Caco-2 (cell line): ENCODE measurements around the gene HOXA6. TPM values are rescaled to one million over a fixed set of nuclear protein-coding genes. Genes with fewer than 3 reads are reported as not detected.

Experiments used
- BruUV-seq: library from RNA; stranded (reverse); fragments of 400-500 nt; replicated peaks from 2 replicates; lab custom pipeline; 2021; lab: Mats Ljungman, UMichigan
- CTCF ChIA-PET: fragments of 300-600 bp; sonication (Branson Sonifier 250); formaldehyde crosslinking; loops from one replicate; lab custom pipeline; 2022; ENCODE audit warnings: antibody characterized with exemption; lab: Charles Lee
- POLR2A ChIA-PET: fragments of 300-600 bp; sonication (Branson Sonifier 250); formaldehyde crosslinking; loops from one replicate; lab custom pipeline; 2022; ENCODE audit warnings: antibody characterized with exemption; lab: Charles Lee
- DNase-seq, 2 experiments: peaks; one replicate each; pipeline versions ENCODE4 v3.0.0 to v3.0.0-alpha.2; 2020 to 2022
- H3K27me3 ChIP-seq: replicated peaks from 2 replicates; pipeline ENCODE4 v1.6.0; 2011; ENCODE audit warnings: low read length; ENCODE audit not compliant: control insufficient read depth, insufficient read depth
- H3K36me3 ChIP-seq: 2 replicates; pipeline ENCODE4 v1.5.1; 2011; ENCODE audit warnings: low read length; ENCODE audit not compliant: control insufficient read depth, insufficient read depth
- H3K4me1 ChIP-seq: fragments of 250-450 bp; sonication (Bioruptor Pico); 2 replicates; pipeline ENCODE4 v1.5.1; 2020; ENCODE audit warnings: mild to moderate bottlenecking
- H3K4me3 ChIP-seq: 2 replicates; pipeline ENCODE4 v1.5.1; 2011; ENCODE audit warnings: low read depth, mild to moderate bottlenecking, control low read depth, low read length
- H3K9me3 ChIP-seq: fragments of 250-450 bp; sonication (Bioruptor Pico); 2 replicates; pipeline ENCODE4 v1.5.1; 2020; ENCODE audit warnings: mild to moderate bottlenecking, moderate library complexity
- H3K27ac Mint-ChIP-seq: one replicate; pipeline ENCODE4 v1.8.0; 2022; ENCODE audit warnings: mixed read lengths; ENCODE audit not compliant: unreplicated experiment
- H3K27me3 Mint-ChIP-seq: one replicate; pipeline ENCODE4 v1.8.0; 2022; ENCODE audit warnings: mixed read lengths; ENCODE audit not compliant: insufficient read depth, unreplicated experiment
- H3K36me3 Mint-ChIP-seq: one replicate; pipeline ENCODE4 v1.8.0; 2022; ENCODE audit warnings: mild to moderate bottlenecking, mixed read lengths; ENCODE audit not compliant: insufficient read depth, unreplicated experiment
- H3K4me1 Mint-ChIP-seq: one replicate; pipeline ENCODE4 v1.8.0; 2022; ENCODE audit warnings: low read depth, mixed read lengths; ENCODE audit not compliant: unreplicated experiment
- H3K4me3 Mint-ChIP-seq: one replicate; pipeline ENCODE4 v1.8.0; 2022; ENCODE audit warnings: mild to moderate bottlenecking, moderate library complexity, mixed read lengths; ENCODE audit not compliant: unreplicated experiment
- H3K9me3 Mint-ChIP-seq: one replicate; pipeline ENCODE4 v1.8.0; 2022; ENCODE audit warnings: mixed read lengths; ENCODE audit not compliant: unreplicated experiment
- CTCF ChIP-seq, 2 experiments: fragments of 200-600 bp in 1 of 2; IDR thresholded peaks; 1 replicate in 1 of 2; 2 replicates in 1 of 2; pipeline versions ENCODE4 v1.5.1 to v1.8.0; 2011 to 2022; ENCODE audit warnings: antibody characterized with exemption in 1 of 2, control low read depth in 1 of 2, inconsistent platforms in 1 of 2, low read depth in 1 of 2, low read length in 1 of 2, mild to moderate bottlenecking in 1 of 2, moderate library complexity in 1 of 2; ENCODE audit not compliant: insufficient read depth in 1 of 2, severe bottlenecking in 1 of 2, unreplicated experiment in 1 of 2
- intact Hi-C: fragments of 100-400 bp; cut with micrococcal nuclease; formaldehyde crosslinking; loops from one replicate; pipeline ENCODE4 v1.10.0; 2022; ENCODE audit not compliant: unreplicated experiment
- total RNA-seq: library from RNA; stranded (reverse); gene quantifications from 2 replicates; pipeline ENCODE4 v1.2.3, GENCODE V29; 2022

The HOXA6 gene
- total RNA-seq, 1 experiment from 2014 or later = 5.6 TPM

- no peaks in the 10 kb centered on the region for H3K9me3 ChIP-seq
- no TSS peak for BruUV-seq
- CTCF ChIA-PET = interaction anchor here (0.9 to 1.0 kb wide), 2 partner anchors 14 to 15 kb away, joined by 3 to 4 read pairs; no protein-coding TSS in a partner anchor
- H3K36me3 ChIP-seq = no peaks in the 10 kb centered on the region
- POLR2A ChIA-PET = interaction anchor here (0.6 kb wide), 1 partner anchor 577 kb away, joined by 3 read pairs; no protein-coding TSS in a partner anchor
- Mint-ChIP-seq H3K27ac (no peak overlapping the region), H3K4me3 (peak overlapping the region; percentile 78), H3K9me3 (no peaks in the 10 kb centered on the region), H3K4me1 (peaks cover 13% of the 10 kb centered on the region), H3K36me3 (peaks cover 11% of the 10 kb centered on the region), H3K27me3 (no peaks in the 10 kb centered on the region)
- TF ChIP-seq CTCF (IDR thresholded peaks at IDR 0.05; ENCODE audit: insufficient read depth in 1 of 2, low read depth in 1 of 2, low read length in 1 of 2, severe bottlenecking in 1 of 2, unreplicated experiment in 1 of 2) = peak in 1 of 2 experiments; percentile 9
- H3K27me3 ChIP-seq = no peaks in the 10 kb centered on the region
- peak in 1 of 2 experiments; percentile 41 for DNase-seq
- peaks cover 7% of the 10 kb centered on the region for H3K4me1 ChIP-seq
- peak overlapping the region; percentile 66 for H3K4me3 ChIP-seq
- intact Hi-C loops = loop anchor here (5.0 to 10.0 kb wide), 2 partner anchors 302 to 960 kb away; partner anchors contain the start of genes CBX3, HNRNPA2B1 and SKAP2
Observed at GRCh38 chr7:27164367-27165088, 17.0 kb upstream of the HOXA6 start.

GRCh38 chr7:27164045-27164366 is 16.4 kb upstream of the HOXA6 start:
- no TSS peak for BruUV-seq
- no peak for DNase-seq
- Mint-ChIP-seq H3K9me3 (no peaks in the 10 kb centered on the region), H3K4me1 (peaks cover 14% of the 10 kb centered on the region), H3K36me3 (peaks cover 11% of the 10 kb centered on the region), H3K27me3 (no peaks in the 10 kb centered on the region), H3K27ac (no peak overlapping the region), H3K4me3 (peak overlapping the region; percentile 78)
- Histone ChIP-seq H3K36me3 (no peaks in the 10 kb centered on the region), H3K4me3 (peak overlapping the region; percentile 66), H3K9me3 (no peaks in the 10 kb centered on the region), H3K27me3 (no peaks in the 10 kb centered on the region), H3K4me1 (peaks cover 7% of the 10 kb centered on the region)
- TF ChIP-seq CTCF (IDR thresholded peaks at IDR 0.05; ENCODE audit: insufficient read depth in 1 of 2, low read depth in 1 of 2, low read length in 1 of 2, severe bottlenecking in 1 of 2, unreplicated experiment in 1 of 2) = no peak
- ChIA-PET POLR2A (no interaction called here), CTCF (no interaction called here)
- intact Hi-C loops = loop anchor here (5.0 to 10.0 kb wide), 2 partner anchors 302 to 959 kb away; partner anchors contain the start of genes CBX3, HNRNPA2B1 and SKAP2

GRCh38 chr7:27163288-27164044 is 15.9 kb upstream of the HOXA6 start:
- no peak for DNase-seq
- Mint-ChIP-seq H3K36me3 (peaks cover 6% of the 10 kb centered on the region), H3K4me3 (peak overlapping the region; percentile 78), H3K9me3 (no peaks in the 10 kb centered on the region), H3K27ac (no peak overlapping the region), H3K27me3 (no peaks in the 10 kb centered on the region), H3K4me1 (peaks cover 14% of the 10 kb centered on the region)
- no peaks in the 10 kb centered on the region for H3K9me3 ChIP-seq
- H3K4me1 ChIP-seq = peaks cover 7% of the 10 kb centered on the region
- BruUV-seq = no TSS peak
- intact Hi-C loops = loop anchor here (5.0 to 10.0 kb wide), 2 partner anchors 301 to 959 kb away; partner anchors contain the start of genes CBX3, HNRNPA2B1 and SKAP2
- TF ChIP-seq CTCF (IDR thresholded peaks at IDR 0.05; ENCODE audit: insufficient read depth in 1 of 2, low read depth in 1 of 2, low read length in 1 of 2, severe bottlenecking in 1 of 2, unreplicated experiment in 1 of 2) = no peak
- no peak overlapping the region for H3K4me3 ChIP-seq
- no peaks in the 10 kb centered on the region for H3K36me3 ChIP-seq
- ChIA-PET CTCF (no interaction called here), POLR2A (no interaction called here)
- no peaks in the 10 kb centered on the region for H3K27me3 ChIP-seq
